Measurements from ENCODE around the gene IFNL1. TPM values are rescaled to one million over a fixed set of nuclear protein-coding genes. Genes with fewer than 3 reads are reported as not detected.

IFNL1 gene
- total RNA-seq = not detected in 2 replicates
- long read RNA-seq = 0 reads

GRCh38 chr19:39296055-39296645 lies at the start of gene IFNL1:
Gene IFNL1 (plus strand): TSS chr19:39296407. CDS start chr19:39296422, 15 bp downstream.
- no peaks in the 10 kb centered on the region for H3K36me3 Mint-ChIP-seq (ENCODE audit: low read depth)

DNA sequence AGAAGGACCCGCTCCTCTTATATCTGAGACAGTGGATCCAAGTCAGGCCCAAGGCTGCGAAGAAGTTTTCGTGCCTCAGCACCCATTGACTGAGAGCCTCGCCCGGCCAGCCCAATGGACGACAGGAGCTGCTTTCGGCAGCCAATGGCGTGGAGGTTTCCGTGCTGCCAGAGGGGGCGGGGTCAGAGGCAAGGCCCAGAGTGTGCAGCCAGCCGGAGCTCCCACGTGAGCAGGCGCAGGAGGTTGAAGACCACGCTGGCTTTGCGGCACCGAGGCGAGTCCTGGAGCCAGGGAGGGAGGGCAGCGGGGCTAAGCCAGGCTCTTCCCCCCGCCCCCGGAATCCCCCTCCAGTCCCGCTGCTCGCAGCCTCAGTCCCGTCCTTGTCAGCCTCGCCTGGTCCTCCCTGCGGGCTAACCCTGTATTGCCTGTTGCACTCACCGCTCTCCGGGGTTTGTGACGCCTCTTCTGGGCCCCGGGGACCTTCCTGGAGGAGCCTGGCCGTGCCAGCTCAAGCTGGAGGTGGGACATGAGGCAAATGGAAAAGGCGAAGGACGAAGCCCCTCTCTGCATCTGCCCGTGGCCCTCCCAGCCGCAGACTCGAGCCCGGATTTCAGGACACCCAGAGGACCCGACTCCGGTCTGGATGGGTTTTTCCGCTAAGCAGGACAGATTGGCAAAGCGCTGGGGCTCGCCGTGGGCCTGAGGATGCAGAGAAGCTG lies 49.1 kb upstream of the IFNL1 start:
- DNase-seq (ENCODE audit: low read depth, low spot score) = peak; percentile 18
- Mint-ChIP-seq H3K36me3 (ENCODE audit: low read depth) (no peaks in the 10 kb centered on the region), H3K27ac (ENCODE audit: unreplicated experiment) (no peak overlapping the region), H3K4me1 (no peaks in the 10 kb centered on the region), H3K27me3 (ENCODE audit: low read depth) (peaks cover 67% of the 10 kb centered on the region), H3K4me3 (no peak overlapping the region), H3K9me3 (no peaks in the 10 kb centered on the region)
- TF ChIP-seq, protein P1, sequence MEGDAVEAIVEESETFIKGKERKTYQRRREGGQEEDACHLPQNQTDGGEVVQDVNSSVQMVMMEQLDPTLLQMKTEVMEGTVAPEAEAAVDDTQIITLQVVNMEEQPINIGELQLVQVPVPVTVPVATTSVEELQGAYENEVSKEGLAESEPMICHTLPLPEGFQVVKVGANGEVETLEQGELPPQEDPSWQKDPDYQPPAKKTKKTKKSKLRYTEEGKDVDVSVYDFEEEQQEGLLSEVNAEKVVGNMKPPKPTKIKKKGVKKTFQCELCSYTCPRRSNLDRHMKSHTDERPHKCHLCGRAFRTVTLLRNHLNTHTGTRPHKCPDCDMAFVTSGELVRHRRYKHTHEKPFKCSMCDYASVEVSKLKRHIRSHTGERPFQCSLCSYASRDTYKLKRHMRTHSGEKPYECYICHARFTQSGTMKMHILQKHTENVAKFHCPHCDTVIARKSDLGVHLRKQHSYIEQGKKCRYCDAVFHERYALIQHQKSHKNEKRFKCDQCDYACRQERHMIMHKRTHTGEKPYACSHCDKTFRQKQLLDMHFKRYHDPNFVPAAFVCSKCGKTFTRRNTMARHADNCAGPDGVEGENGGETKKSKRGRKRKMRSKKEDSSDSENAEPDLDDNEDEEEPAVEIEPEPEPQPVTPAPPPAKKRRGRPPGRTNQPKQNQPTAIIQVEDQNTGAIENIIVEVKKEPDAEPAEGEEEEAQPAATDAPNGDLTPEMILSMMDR (conservative IDR thresholded peaks at IDR 0.05) = no peak

More at GRCh38 chr19:39296055-39296645, at the start of gene IFNL1:
- DNase-seq (ENCODE audit: low read depth, low spot score) = no peak
- Mint-ChIP-seq H3K27me3 (ENCODE audit: low read depth) (peaks cover 65% of the 10 kb centered on the region), H3K4me1 (no peaks in the 10 kb centered on the region), H3K4me3 (no peak within 1 kb of the TSS), H3K27ac (ENCODE audit: unreplicated experiment) (peak within 1 kb of the TSS; percentile 93), H3K9me3 (no peaks in the 10 kb centered on the region)
- TF ChIP-seq, protein P1 (conservative IDR thresholded peaks at IDR 0.05) = no peak

DNA sequence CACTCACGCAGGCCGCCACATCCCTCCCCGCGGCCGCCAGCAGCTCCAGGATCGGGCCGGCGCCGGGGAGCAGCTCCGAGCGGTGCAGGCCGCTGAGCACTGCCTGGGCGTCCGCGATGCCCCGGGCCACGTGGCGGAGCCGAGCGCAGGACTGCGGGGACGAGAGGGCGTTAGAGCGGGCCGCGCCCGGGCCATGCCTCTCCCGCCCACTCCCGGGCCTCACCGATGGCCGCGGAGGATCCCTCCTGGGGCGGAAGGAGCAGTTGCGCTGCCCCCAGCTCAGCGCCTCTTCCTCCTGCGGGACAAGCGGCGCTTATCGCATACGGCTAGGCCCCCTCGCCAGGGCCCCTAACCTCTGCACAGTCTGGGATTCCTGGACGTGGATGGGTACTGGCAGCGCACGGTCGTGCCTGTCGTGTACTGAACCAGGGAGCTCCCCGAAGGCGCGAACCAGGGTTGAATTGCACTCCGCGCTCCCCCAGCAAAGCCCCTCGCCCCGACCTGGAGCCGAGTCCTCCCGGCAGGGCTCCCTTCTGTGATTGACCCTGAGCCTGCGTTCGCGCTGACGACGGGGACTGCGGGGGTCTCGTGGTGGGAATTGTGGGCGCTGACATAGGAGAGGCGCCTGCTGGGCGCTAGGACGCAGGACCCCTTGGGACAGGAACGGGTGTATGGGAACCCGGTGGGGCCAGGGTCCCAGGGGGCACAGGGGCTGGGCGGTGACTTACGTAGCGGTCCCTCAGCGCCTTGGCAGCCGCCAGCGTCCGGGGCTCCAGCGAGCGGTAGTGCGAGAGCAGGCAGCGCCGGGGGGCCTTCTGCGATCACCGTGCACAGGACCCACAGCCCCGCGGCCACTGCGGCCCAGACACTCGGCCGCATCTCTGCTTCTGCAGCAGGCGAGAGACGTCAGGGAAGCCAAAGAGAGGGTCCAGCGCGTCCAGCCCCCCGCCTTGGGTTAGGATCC lies 48.2 kb upstream of the IFNL1 start:
- Mint-ChIP-seq H3K9me3 (no peaks in the 10 kb centered on the region), H3K27me3 (ENCODE audit: low read depth) (peaks cover 75% of the 10 kb centered on the region), H3K36me3 (ENCODE audit: low read depth) (no peaks in the 10 kb centered on the region), H3K4me1 (no peaks in the 10 kb centered on the region), H3K4me3 (no peak overlapping the region), H3K27ac (ENCODE audit: unreplicated experiment) (no peak overlapping the region)
- TF ChIP-seq, protein P1 (conservative IDR thresholded peaks at IDR 0.05) = no peak
- no peak for DNase-seq (ENCODE audit: low read depth, low spot score)

GRCh38 chr19:39248806-39249205 lies 47.4 kb upstream of the IFNL1 start, which contains the start of gene IFNL4:
Gene IFNL4 (minus strand): TSS chr19:39248856.
- H3K9me3 Mint-ChIP-seq = no peaks in the 10 kb centered on the region
- H3K4me3 Mint-ChIP-seq = no peak within 1 kb of the TSS
- no peaks in the 10 kb centered on the region for H3K36me3 Mint-ChIP-seq (ENCODE audit: low read depth)
- TF ChIP-seq, protein P1 (conservative IDR thresholded peaks at IDR 0.05) = no peak
- DNase-seq (ENCODE audit: low read depth, low spot score) = no peak
- H3K4me1 Mint-ChIP-seq = no peaks in the 10 kb centered on the region
- no peak within 1 kb of the TSS for H3K27ac Mint-ChIP-seq (ENCODE audit: unreplicated experiment)
- H3K27me3 Mint-ChIP-seq (ENCODE audit: low read depth) = peaks cover 78% of the 10 kb centered on the region

GRCh38 chr19:39251081-39251480 lies 45.1 kb upstream of the IFNL1 start:
- H3K36me3 Mint-ChIP-seq (ENCODE audit: low read depth) = no peaks in the 10 kb centered on the region
- H3K27me3 Mint-ChIP-seq (ENCODE audit: low read depth) = peaks cover 85% of the 10 kb centered on the region
- H3K9me3 Mint-ChIP-seq = no peaks in the 10 kb centered on the region
- no peak for DNase-seq (ENCODE audit: low read depth, low spot score)
- H3K4me3 Mint-ChIP-seq = no peak overlapping the region
- no peak overlapping the region for H3K27ac Mint-ChIP-seq (ENCODE audit: unreplicated experiment)
- TF ChIP-seq, protein P1 (conservative IDR thresholded peaks at IDR 0.05) = no peak
- no peaks in the 10 kb centered on the region for H3K4me1 Mint-ChIP-seq
